ENCODE results near the gene XXYLT1.

Gene XXYLT1

GRCh38 chr3:195129644-195130492, 141.1 kb downstream of the XXYLT1 start:
- TF ChIP-seq CTCF (IDR thresholded peaks at IDR 0.05; ENCODE audit: low read depth, low read length), result no peak
- DNase-seq (ENCODE audit: low read depth in 2 of 2), result peak; percentile 42 to 76

GRCh38 chr3:195129072-195129643, 141.8 kb downstream of the XXYLT1 start:
- no peak for TF ChIP-seq CTCF (IDR thresholded peaks at IDR 0.05; ENCODE audit: low read depth, low read length)
- no peak overlapping the region for H3K4me3 ChIP-seq (replicated peaks in 1 of 2; ENCODE audit: low read depth in 2 of 2, low read length in 2 of 2)
- DNase-seq (ENCODE audit: low read depth in 2 of 2), result no peak

More at GRCh38 chr3:195129644-195130492, 141.1 kb downstream of the XXYLT1 start:
- H3K4me3 ChIP-seq (replicated peaks in 1 of 2; ENCODE audit: low read depth in 2 of 2, low read length in 2 of 2), result no peak overlapping the region

GRCh38 chr3:195128255-195129071, 142.5 kb downstream of the XXYLT1 start:
- peak; percentile 51 to 77 for DNase-seq (ENCODE audit: low read depth in 2 of 2)
- no peak for TF ChIP-seq CTCF (IDR thresholded peaks at IDR 0.05; ENCODE audit: low read depth, low read length)
- no peak overlapping the region for H3K4me3 ChIP-seq (replicated peaks in 1 of 2; ENCODE audit: low read depth in 2 of 2, low read length in 2 of 2)

- no peak overlapping the region for H3K4me3 ChIP-seq (replicated peaks in 1 of 2; ENCODE audit: low read depth in 2 of 2, low read length in 2 of 2)
- no peak for TF ChIP-seq CTCF (IDR thresholded peaks at IDR 0.05; ENCODE audit: low read depth, low read length)
- DNase-seq (ENCODE audit: low read depth in 2 of 2), result no peak
Measured at GRCh38 chr3:195126056-195126605, 144.8 kb downstream of the XXYLT1 start.

GRCh38 chr3:195125646-195126045, 145.3 kb downstream of the XXYLT1 start:
- DNase-seq (ENCODE audit: low read depth in 2 of 2), result no peak
- no peak for TF ChIP-seq CTCF (IDR thresholded peaks at IDR 0.05; ENCODE audit: low read depth, low read length)
- no peak overlapping the region for H3K4me3 ChIP-seq (replicated peaks in 1 of 2; ENCODE audit: low read depth in 2 of 2, low read length in 2 of 2)

GRCh38 chr3:195124378-195124992, 146.5 kb downstream of the XXYLT1 start:
- DNase-seq (ENCODE audit: low read depth in 2 of 2), result no peak
- H3K4me3 ChIP-seq (replicated peaks in 1 of 2; ENCODE audit: low read depth in 2 of 2, low read length in 2 of 2), result no peak overlapping the region
- no peak for TF ChIP-seq CTCF (IDR thresholded peaks at IDR 0.05; ENCODE audit: low read depth, low read length)

Data from cardiac fibroblast (primary cell).